Neural progenitor cell (in vitro differentiated cells): ENCODE measurements around the gene GABBR2.

Experiments used
- EZH2phosphoT487 ChIP-seq: fragments of 200-600 bp; sonication (generic); IDR thresholded peaks from 2 replicates; pipeline ENCODE4 v1.6.1; 2017; ENCODE audit warnings: antibody characterized with exemption
- TF ChIP-seq, protein P1 (sequence below): fragments of 200-600 bp; sonication (generic); IDR thresholded peaks from 2 replicates; pipeline ENCODE4 v1.5.1; 2017; ENCODE audit warnings: antibody characterized with exemption, mild to moderate bottlenecking

DNA sequence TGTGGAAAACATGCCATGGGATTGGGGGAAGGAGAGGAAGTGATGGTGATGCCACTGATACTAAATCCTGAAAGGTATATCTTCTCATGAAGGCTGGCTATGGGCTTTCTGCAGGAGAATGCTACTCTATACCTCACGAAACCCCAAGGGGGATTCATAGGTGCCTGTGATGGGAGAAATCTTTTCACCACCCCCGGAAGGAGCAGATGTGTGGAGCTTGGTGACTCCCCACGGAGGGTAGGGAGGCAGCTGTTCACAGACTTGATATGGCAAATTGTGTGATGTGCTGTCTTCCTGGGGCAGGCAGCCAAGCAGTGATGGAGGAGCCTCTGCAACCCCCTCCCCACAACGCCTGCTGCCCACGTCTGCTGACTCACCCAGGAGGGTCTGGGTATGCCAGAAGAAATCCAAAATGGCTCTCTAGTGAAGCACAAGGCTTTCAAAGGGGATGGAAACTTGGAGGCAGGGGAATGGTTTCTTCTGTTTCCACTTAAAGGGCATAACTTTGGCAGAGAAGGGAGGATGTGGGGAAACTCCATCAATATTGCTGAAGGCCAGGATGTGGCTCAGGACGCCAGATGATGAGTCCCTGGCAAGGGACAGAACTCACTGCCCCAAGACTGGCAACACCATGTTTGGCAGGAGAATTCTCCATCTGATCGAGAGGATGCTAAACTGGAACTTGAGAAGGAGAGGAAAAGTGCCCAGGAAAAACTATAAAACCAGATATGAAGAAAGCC is 188.3 kb downstream of the GABBR2 start:
- no peak for TF ChIP-seq EZH2phosphoT487
- TF ChIP-seq, protein P1, sequence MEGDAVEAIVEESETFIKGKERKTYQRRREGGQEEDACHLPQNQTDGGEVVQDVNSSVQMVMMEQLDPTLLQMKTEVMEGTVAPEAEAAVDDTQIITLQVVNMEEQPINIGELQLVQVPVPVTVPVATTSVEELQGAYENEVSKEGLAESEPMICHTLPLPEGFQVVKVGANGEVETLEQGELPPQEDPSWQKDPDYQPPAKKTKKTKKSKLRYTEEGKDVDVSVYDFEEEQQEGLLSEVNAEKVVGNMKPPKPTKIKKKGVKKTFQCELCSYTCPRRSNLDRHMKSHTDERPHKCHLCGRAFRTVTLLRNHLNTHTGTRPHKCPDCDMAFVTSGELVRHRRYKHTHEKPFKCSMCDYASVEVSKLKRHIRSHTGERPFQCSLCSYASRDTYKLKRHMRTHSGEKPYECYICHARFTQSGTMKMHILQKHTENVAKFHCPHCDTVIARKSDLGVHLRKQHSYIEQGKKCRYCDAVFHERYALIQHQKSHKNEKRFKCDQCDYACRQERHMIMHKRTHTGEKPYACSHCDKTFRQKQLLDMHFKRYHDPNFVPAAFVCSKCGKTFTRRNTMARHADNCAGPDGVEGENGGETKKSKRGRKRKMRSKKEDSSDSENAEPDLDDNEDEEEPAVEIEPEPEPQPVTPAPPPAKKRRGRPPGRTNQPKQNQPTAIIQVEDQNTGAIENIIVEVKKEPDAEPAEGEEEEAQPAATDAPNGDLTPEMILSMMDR = no peak
